HepG2 (cell line): ENCODE measurements around the gene MTX2. TPM values are rescaled to one million over a fixed set of nuclear protein-coding genes. Genes with fewer than 3 reads are reported as not detected.
A peak's percentile ranks its signal among the peaks of the same experiment; 100 is the strongest.

ENCODE experiments used
- CBX5 ChIP-seq: sonication (generic); formaldehyde crosslinking; IDR thresholded peaks from 2 replicates; pipeline ENCODE4 v1.4.0; 2020; ENCODE audit warnings: missing genetic modification reagents, borderline replicate concordance
- CEBPG ChIP-seq: IDR thresholded peaks from 2 replicates; pipeline ENCODE4 v1.6.1; 2016
- EP300 ChIP-seq, 3 experiments: sonication (generic) in 1 of 3; formaldehyde crosslinking in 1 of 3; IDR thresholded peaks; 2 replicates each; pipeline versions ENCODE4 v1.5.1 to v1.6.1; 2011 to 2020; ENCODE audit warnings: low read depth in 2 of 3, low read length in 2 of 3, borderline replicate concordance in 1 of 3, improper control_type of control experiment in 1 of 3, mild to moderate bottlenecking in 1 of 3, missing genetic modification reagents in 1 of 3, moderate library complexity in 1 of 3
- HIC2 ChIP-seq: sonication (generic); formaldehyde crosslinking; IDR thresholded peaks from 2 replicates; pipeline ENCODE4 v1.9.0; 2022; ENCODE audit warnings: low read depth, missing genetic modification reagents
- ONECUT2 ChIP-seq: sonication (generic); formaldehyde crosslinking; IDR thresholded peaks from 2 replicates; pipeline ENCODE4 v1.4.0; 2020; ENCODE audit warnings: missing genetic modification reagents
- STAG1 ChIP-seq: sonication (generic); formaldehyde crosslinking; IDR thresholded peaks from 2 replicates; pipeline ENCODE4 v1.4.0; 2020; ENCODE audit warnings: missing genetic modification reagents
- TARDBP ChIP-seq: sonication (generic); formaldehyde crosslinking; IDR thresholded peaks from 2 replicates; pipeline ENCODE4 v1.8.0; 2022; ENCODE audit warnings: mild to moderate bottlenecking, missing genetic modification reagents
- ZEB1 ChIP-seq: IDR thresholded peaks from 2 replicates; pipeline ENCODE4 v1.6.1; 2012; ENCODE audit warnings: mild to moderate bottlenecking, low read depth, inconsistent platforms; ENCODE audit not compliant: insufficient replicate concordance
- ZNF205 ChIP-seq: IDR thresholded peaks from 2 replicates; pipeline ENCODE4 v1.6.1; 2018; ENCODE audit warnings: missing biosample characterization, missing genetic modification reagents
- ZNF3 ChIP-seq: IDR thresholded peaks from 2 replicates; pipeline ENCODE4 v1.7.0; 2017; ENCODE audit warnings: inconsistent platforms
- ZNF503 ChIP-seq: sonication (generic); formaldehyde crosslinking; IDR thresholded peaks from 2 replicates; pipeline ENCODE4 v1.4.0; 2020; ENCODE audit warnings: missing genetic modification reagents
- ZNF646 ChIP-seq: sonication (generic); formaldehyde crosslinking; IDR thresholded peaks from 2 replicates; pipeline ENCODE4 v1.9.0; 2021; ENCODE audit warnings: mild to moderate bottlenecking, missing genetic modification reagents
- ZNF720 ChIP-seq: sonication (generic); formaldehyde crosslinking; IDR thresholded peaks from 2 replicates; pipeline ENCODE4 v1.4.0; 2020; ENCODE audit warnings: missing genetic modification reagents
- polyA plus RNA-seq, 8 experiments: library from polyadenylated mRNA; depleted of rRNA in 3 of 8; stranded (reverse) in 7 of 8; unstranded in 1 of 8; fragments of >200 nt; fragmentation: Illumina TruSeq in 4 of 8; extraction: Trizol in 4 of 8; gene quantifications; 2 replicates each; pipeline versions ENCODE4 v1.2.1 to v1.2.3, GENCODE V29; 2011 to 2016; ENCODE audit warnings: low read depth in 4 of 8, missing spikeins in 1 of 8, mixed read lengths in 1 of 8; ENCODE audit not compliant: insufficient read depth in 1 of 8
- total RNA-seq, 5 experiments: library from RNA; depleted of rRNA; stranded (reverse); fragments of >200 nt; fragmentation: Illumina TruSeq; extraction: Trizol; gene quantifications; 2 replicates each; pipeline ENCODE4 v1.2.3, GENCODE V29; 2016; ENCODE audit warnings: low read depth in 1 of 5
- TF ChIP-seq, protein P1 (sequence below): sonication (generic); formaldehyde crosslinking; IDR thresholded peaks from 2 replicates; pipeline ENCODE4 v1.5.0; 2020; ENCODE audit warnings: mild to moderate bottlenecking, missing genetic modification reagents
- TF ChIP-seq, protein P2 (sequence below): sonication (generic); formaldehyde crosslinking; IDR thresholded peaks from 2 replicates; pipeline ENCODE4 v1.8.0; 2022; ENCODE audit warnings: missing genetic modification reagents, mild to moderate bottlenecking, moderate library complexity, borderline replicate concordance

Gene MTX2
- total and polyA plus RNA-seq, 2 of the 13 experiments (the other 11 are each of a cell fraction or from before 2014, with no cell fraction given) = 58.1 to 75.7 TPM

- TF ChIP-seq ZNF720 = no peak
- no peak for TF ChIP-seq ZNF3 (CRISPR knock-in tag)
- TF ChIP-seq, protein P1, sequence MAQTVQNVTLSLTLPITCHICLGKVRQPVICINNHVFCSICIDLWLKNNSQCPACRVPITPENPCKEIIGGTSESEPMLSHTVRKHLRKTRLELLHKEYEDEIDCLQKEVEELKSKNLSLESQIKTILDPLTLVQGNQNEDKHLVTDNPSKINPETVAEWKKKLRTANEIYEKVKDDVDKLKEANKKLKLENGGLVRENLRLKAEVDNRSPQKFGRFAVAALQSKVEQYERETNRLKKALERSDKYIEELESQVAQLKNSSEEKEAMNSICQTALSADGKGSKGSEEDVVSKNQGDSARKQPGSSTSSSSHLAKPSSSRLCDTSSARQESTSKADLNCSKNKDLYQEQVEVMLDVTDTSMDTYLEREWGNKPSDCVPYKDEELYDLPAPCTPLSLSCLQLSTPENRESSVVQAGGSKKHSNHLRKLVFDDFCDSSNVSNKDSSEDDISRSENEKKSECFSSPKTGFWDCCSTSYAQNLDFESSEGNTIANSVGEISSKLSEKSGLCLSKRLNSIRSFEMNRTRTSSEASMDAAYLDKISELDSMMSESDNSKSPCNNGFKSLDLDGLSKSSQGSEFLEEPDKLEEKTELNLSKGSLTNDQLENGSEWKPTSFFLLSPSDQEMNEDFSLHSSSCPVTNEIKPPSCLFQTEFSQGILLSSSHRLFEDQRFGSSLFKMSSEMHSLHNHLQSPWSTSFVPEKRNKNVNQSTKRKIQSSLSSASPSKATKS (CRISPR knock-in tag) = no peak
- TF ChIP-seq CEBPG (CRISPR knock-in tag) = peak; percentile 50
- peak; percentile 54; the same call in 1 of the 2 replicates for TF ChIP-seq ZNF205
- peak; percentile 99 for TF ChIP-seq ONECUT2 (CRISPR knock-in tag)
- TF ChIP-seq CBX5 (CRISPR knock-in tag) = no peak
- TF ChIP-seq, protein P2, sequence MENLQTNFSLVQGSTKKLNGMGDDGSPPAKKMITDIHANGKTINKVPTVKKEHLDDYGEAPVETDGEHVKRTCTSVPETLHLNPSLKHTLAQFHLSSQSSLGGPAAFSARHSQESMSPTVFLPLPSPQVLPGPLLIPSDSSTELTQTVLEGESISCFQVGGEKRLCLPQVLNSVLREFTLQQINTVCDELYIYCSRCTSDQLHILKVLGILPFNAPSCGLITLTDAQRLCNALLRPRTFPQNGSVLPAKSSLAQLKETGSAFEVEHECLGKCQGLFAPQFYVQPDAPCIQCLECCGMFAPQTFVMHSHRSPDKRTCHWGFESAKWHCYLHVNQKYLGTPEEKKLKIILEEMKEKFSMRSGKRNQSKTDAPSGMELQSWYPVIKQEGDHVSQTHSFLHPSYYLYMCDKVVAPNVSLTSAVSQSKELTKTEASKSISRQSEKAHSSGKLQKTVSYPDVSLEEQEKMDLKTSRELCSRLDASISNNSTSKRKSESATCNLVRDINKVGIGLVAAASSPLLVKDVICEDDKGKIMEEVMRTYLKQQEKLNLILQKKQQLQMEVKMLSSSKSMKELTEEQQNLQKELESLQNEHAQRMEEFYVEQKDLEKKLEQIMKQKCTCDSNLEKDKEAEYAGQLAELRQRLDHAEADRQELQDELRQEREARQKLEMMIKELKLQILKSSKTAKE (CRISPR knock-in tag) = peak; percentile 53; the same call in 1 of the 2 replicates
- TF ChIP-seq ZEB1 = peak; percentile 29
- TF ChIP-seq HIC2 (CRISPR knock-in tag) = 0 out of 2 replicates have a peak, but pooled peaks have one; percentile 58
- peak; percentile 77 for TF ChIP-seq ZNF503 (CRISPR knock-in tag)
- TF ChIP-seq ZNF646 (CRISPR knock-in tag) = no peak
- TF ChIP-seq TARDBP (CRISPR knock-in tag) = peak; percentile 63
- peak; percentile 10; the same call in 1 of the 2 replicates for TF ChIP-seq STAG1 (CRISPR knock-in tag)
- TF ChIP-seq EP300 (IDR thresholded peaks at IDR 0.05; ENCODE audit: low read depth in 2 of 2, low read length in 2 of 2) = peak in 1 of 2 experiments; percentile 74; a peak in 1 of 4 replicates
- no peak for TF ChIP-seq EP300 (CRISPR knock-in tag; IDR thresholded peaks at IDR 0.05; ENCODE audit: borderline replicate concordance)
Measured at GRCh38 chr2:176317623-176318065, 48.4 kb downstream of the MTX2 start (continued).
